GM23338 (cell line): ENCODE measurements around the gene FN3K. TPM values are rescaled to one million over a fixed set of nuclear protein-coding genes. Genes with fewer than 3 reads are reported as not detected.

ENCODE experiments used
- ATAC-seq: fragments of 200-7000 bp; cut with Tn5 transposase; 3 replicates; pipeline ENCODE4 v1.9.1; 2020
- DNase-seq: peaks from one replicate; pipeline ENCODE4 v3.0.0-alpha.2; 2015; ENCODE audit warnings: low spot score
- H2AFZ ChIP-seq: fragments of 200-600 bp; sonication (generic); 2 replicates; pipeline ENCODE4 v1.8.0; 2016; ENCODE audit warnings: antibody characterized with exemption, mild to moderate bottlenecking, moderate library complexity
- H3F3A ChIP-seq: fragments of 200-600 bp; sonication (generic); replicated peaks from 2 replicates; pipeline ENCODE4 v1.8.0; 2017; ENCODE audit warnings: antibody characterized with exemption, mixed run types, low read depth
- H3K27ac ChIP-seq: fragments of 200-600 bp; sonication (generic); 2 replicates; pipeline ENCODE4 v1.6.1; 2016; ENCODE audit warnings: low read depth
- H3K27me3 ChIP-seq: fragments of 200-600 bp; sonication (generic); 2 replicates; pipeline ENCODE4 v1.8.0; 2016; ENCODE audit warnings: mild to moderate bottlenecking, mixed run types, moderate library complexity; ENCODE audit not compliant: insufficient read depth
- H3K36me3 ChIP-seq: fragments of 200-600 bp; sonication (generic); 2 replicates; pipeline ENCODE4 v1.8.0; 2016; ENCODE audit warnings: mild to moderate bottlenecking; ENCODE audit not compliant: insufficient read depth
- H3K4me1 ChIP-seq: fragments of 200-600 bp; sonication (generic); 2 replicates; pipeline ENCODE4 v1.8.0; 2016; ENCODE audit warnings: mild to moderate bottlenecking, moderate library complexity; ENCODE audit not compliant: insufficient read depth
- H3K4me2 ChIP-seq: fragments of 200-600 bp; sonication (generic); 2 replicates; pipeline ENCODE4 v1.7.1; 2017; ENCODE audit warnings: mixed run types
- H3K4me3 ChIP-seq: fragments of 200-600 bp; sonication (generic); 2 replicates; pipeline ENCODE4 v1.6.1; 2016; ENCODE audit warnings: mixed run types
- H3K79me2 ChIP-seq: fragments of 200-600 bp; sonication (generic); replicated peaks from 2 replicates; pipeline ENCODE4 v1.8.0; 2017; ENCODE audit warnings: mild to moderate bottlenecking; ENCODE audit not compliant: insufficient read depth
- H3K9me2 ChIP-seq: fragments of 200-600 bp; sonication (generic); 2 replicates; pipeline ENCODE4 v1.8.0; 2017; ENCODE audit not compliant: insufficient read depth
- H4K20me1 ChIP-seq: fragments of 200-600 bp; sonication (generic); replicated peaks from 2 replicates; pipeline ENCODE4 v1.8.0; 2017; ENCODE audit warnings: mild to moderate bottlenecking; ENCODE audit not compliant: insufficient read depth
- H3K27ac Mint-ChIP-seq: 2 replicates; pipeline ENCODE4 v1.8.0; 2020; ENCODE audit warnings: inconsistent platforms, mild to moderate bottlenecking, moderate library complexity, mixed read lengths
- H3K27me3 Mint-ChIP-seq: 3 replicates; pipeline ENCODE4 v1.8.0; 2022; ENCODE audit warnings: low read depth, mild to moderate bottlenecking, moderate library complexity, mixed read lengths, inconsistent platforms; ENCODE audit not compliant: insufficient read depth, poor library complexity
- H3K36me3 Mint-ChIP-seq: 3 replicates; pipeline ENCODE4 v1.8.0; 2021; ENCODE audit warnings: low read depth, mild to moderate bottlenecking, inconsistent platforms, moderate library complexity, mixed read lengths
- H3K4me1 Mint-ChIP-seq: 3 replicates; pipeline ENCODE4 v1.8.0; 2020; ENCODE audit warnings: mild to moderate bottlenecking, inconsistent platforms, mixed read lengths
- H3K4me3 Mint-ChIP-seq: 3 replicates; pipeline ENCODE4 v1.8.0; 2021; ENCODE audit warnings: moderate library complexity, mild to moderate bottlenecking, inconsistent platforms, mixed read lengths
- H3K9me3 Mint-ChIP-seq: 3 replicates; pipeline ENCODE4 v1.8.0; 2020; ENCODE audit warnings: moderate library complexity, mild to moderate bottlenecking, inconsistent platforms, mixed read lengths
- EZH2phosphoT487 ChIP-seq: fragments of 200-600 bp; sonication (generic); IDR thresholded peaks from one replicate; pipeline ENCODE4 v1.8.1; 2018; ENCODE audit warnings: antibody characterized with exemption; ENCODE audit not compliant: unreplicated experiment
- JUNB ChIP-seq: IDR thresholded peaks from one replicate; pipeline ENCODE4 v1.6.1; 2016; ENCODE audit warnings: antibody characterized with exemption; ENCODE audit not compliant: unreplicated experiment
- NANOG ChIP-seq: IDR thresholded peaks from 2 replicates; pipeline ENCODE4 v1.6.1; 2016; ENCODE audit warnings: antibody characterized with exemption, borderline replicate concordance
- REST ChIP-seq: IDR thresholded peaks from one replicate; pipeline ENCODE4 v1.6.1; 2018; ENCODE audit warnings: antibody characterized with exemption; ENCODE audit not compliant: unreplicated experiment
- ZNF331 ChIP-seq: fragments of 250-450 bp; sonication (Bioruptor Pico); IDR thresholded peaks from 2 replicates; pipeline ENCODE4 v1.5.0; 2020; ENCODE audit warnings: low read depth, mild to moderate bottlenecking, moderate library complexity
- polyA plus RNA-seq: library from polyadenylated mRNA; unstranded; fragments of >200 nt; fragmentation: Nextera tagmentation; extraction: Ambion mirVana; gene quantifications from 2 replicates; pipeline ENCODE4 v1.2.1, GENCODE V29; 2016
- total RNA-seq: library from RNA; depleted of rRNA; stranded (reverse); fragments of >200 nt; shearing (Covaris generic); gene quantifications from 2 replicates; pipeline ENCODE4 v1.2.3, GENCODE V29; 2014
- TF ChIP-seq, protein P1 (sequence below): fragments of 250-450 bp; sonication (Bioruptor Pico); IDR thresholded peaks from 2 replicates; pipeline ENCODE4 v1.5.0; 2020; ENCODE audit warnings: mild to moderate bottlenecking, moderate library complexity

The FN3K gene
- total and polyA plus RNA-seq, 2 experiments from 2014 or later: 5.3 to 12.9 TPM

GRCh38 chr17:82692268-82692667, 43.1 kb upstream of the FN3K start:
- H3F3A ChIP-seq: no peaks in the 10 kb centered on the region
- no peak overlapping the region for H3K4me2 ChIP-seq
- no peaks in the 10 kb centered on the region for H3K4me1 ChIP-seq
- DNase-seq (no peak), ATAC-seq (no peak)
- Mint-ChIP-seq H3K36me3 (no peaks in the 10 kb centered on the region), H3K4me3 (no peak overlapping the region), H3K27me3 (peaks cover 16% of the 10 kb centered on the region), H3K4me1 (no peaks in the 10 kb centered on the region; the same call in 2 of the 3 replicates), H3K27ac (no peak overlapping the region), H3K9me3 (no peaks in the 10 kb centered on the region; the same call in 2 of the 3 replicates)
- no peaks in the 10 kb centered on the region for H3K36me3 ChIP-seq
- H3K4me3 ChIP-seq: no peak overlapping the region
- H2AFZ ChIP-seq: no peak overlapping the region
- H4K20me1 ChIP-seq: no peaks in the 10 kb centered on the region
- TF ChIP-seq EZH2phosphoT487 (no peak), NANOG (no peak), ZNF331 (CRISPR knock-in tag) (no peak), REST (no peak), JUNB (no peak)
- TF ChIP-seq, protein P1, sequence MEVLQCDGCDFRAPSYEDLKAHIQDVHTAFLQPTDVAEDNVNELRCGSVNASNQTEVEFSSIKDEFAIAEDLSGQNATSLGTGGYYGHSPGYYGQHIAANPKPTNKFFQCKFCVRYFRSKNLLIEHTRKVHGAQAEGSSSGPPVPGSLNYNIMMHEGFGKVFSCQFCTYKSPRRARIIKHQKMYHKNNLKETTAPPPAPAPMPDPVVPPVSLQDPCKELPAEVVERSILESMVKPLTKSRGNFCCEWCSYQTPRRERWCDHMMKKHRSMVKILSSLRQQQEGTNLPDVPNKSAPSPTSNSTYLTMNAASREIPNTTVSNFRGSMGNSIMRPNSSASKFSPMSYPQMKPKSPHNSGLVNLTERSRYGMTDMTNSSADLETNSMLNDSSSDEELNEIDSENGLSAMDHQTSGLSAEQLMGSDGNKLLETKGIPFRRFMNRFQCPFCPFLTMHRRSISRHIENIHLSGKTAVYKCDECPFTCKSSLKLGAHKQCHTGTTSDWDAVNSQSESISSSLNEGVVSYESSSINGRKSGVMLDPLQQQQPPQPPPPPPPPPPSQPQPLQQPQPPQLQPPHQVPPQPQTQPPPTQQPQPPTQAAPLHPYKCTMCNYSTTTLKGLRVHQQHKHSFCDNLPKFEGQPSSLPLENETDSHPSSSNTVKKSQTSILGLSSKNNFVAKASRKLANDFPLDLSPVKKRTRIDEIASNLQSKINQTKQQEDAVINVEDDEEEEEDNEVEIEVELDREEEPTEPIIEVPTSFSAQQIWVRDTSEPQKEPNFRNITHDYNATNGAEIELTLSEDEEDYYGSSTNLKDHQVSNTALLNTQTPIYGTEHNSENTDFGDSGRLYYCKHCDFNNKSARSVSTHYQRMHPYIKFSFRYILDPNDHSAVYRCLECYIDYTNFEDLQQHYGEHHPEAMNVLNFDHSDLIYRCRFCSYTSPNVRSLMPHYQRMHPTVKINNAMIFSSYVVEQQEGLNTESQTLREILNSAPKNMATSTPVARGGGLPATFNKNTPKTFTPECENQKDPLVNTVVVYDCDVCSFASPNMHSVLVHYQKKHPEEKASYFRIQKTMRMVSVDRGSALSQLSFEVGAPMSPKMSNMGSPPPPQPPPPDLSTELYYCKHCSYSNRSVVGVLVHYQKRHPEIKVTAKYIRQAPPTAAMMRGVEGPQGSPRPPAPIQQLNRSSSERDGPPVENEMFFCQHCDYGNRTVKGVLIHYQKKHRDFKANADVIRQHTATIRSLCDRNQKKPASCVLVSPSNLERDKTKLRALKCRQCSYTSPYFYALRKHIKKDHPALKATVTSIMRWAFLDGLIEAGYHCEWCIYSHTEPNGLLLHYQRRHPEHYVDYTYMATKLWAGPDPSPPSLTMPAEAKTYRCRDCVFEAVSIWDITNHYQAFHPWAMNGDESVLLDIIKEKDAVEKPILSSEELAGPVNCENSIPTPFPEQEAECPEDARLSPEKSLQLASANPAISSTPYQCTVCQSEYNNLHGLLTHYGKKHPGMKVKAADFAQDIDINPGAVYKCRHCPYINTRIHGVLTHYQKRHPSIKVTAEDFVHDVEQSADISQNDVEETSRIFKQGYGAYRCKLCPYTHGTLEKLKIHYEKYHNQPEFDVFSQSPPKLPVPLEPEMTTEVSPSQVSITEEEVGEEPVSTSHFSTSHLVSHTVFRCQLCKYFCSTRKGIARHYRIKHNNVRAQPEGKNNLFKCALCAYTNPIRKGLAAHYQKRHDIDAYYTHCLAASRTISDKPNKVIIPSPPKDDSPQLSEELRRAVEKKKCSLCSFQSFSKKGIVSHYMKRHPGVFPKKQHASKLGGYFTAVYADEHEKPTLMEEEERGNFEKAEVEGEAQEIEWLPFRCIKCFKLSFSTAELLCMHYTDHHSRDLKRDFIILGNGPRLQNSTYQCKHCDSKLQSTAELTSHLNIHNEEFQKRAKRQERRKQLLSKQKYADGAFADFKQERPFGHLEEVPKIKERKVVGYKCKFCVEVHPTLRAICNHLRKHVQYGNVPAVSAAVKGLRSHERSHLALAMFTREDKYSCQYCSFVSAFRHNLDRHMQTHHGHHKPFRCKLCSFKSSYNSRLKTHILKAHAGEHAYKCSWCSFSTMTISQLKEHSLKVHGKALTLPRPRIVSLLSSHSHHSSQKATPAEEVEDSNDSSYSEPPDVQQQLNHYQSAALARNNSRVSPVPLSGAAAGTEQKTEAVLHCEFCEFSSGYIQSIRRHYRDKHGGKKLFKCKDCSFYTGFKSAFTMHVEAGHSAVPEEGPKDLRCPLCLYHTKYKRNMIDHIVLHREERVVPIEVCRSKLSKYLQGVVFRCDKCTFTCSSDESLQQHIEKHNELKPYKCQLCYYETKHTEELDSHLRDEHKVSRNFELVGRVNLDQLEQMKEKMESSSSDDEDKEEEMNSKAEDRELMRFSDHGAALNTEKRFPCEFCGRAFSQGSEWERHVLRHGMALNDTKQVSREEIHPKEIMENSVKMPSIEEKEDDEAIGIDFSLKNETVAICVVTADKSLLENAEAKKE (CRISPR knock-in tag): no peak
- no peaks in the 10 kb centered on the region for H3K79me2 ChIP-seq
- H3K9me2 ChIP-seq: no peaks in the 10 kb centered on the region
- H3K27me3 ChIP-seq: peaks cover 19% of the 10 kb centered on the region
- no peak overlapping the region for H3K27ac ChIP-seq
